Kidney (tissue), 14 donors: Measurements from ENCODE around the gene ZNF629. TPM values are rescaled to one million over a fixed set of nuclear protein-coding genes. Genes with fewer than 3 reads are reported as not detected.

Experiments used
- DNase-seq, 5 donors: peaks; one replicate each; pipeline ENCODE4 v3.0.0-alpha.2; 2013 to 2020
- FAIRE-seq: peaks from 2 replicates; lab custom pipeline; 2012; peaks lifted over from hg19 to GRCh38; lab: Jason Lieb, UNC
- H3K27ac ChIP-seq, 2 donors: one replicate each; pipeline ENCODE4 v1.7.0; 2013; ENCODE audit warnings: low read depth in 2 of 2, low read length in 2 of 2, inconsistent platforms in 1 of 2
- H3K27me3 ChIP-seq: one replicate; pipeline ENCODE4 v1.7.1; 2013; ENCODE audit warnings: low read length, inconsistent platforms; ENCODE audit not compliant: control insufficient read depth, insufficient read depth
- H3K36me3 ChIP-seq, 3 donors: one replicate each; pipeline versions ENCODE4 v1.7.0 to v1.7.1; 2013; ENCODE audit warnings: low read length in 3 of 3, control low read depth in 1 of 3, inconsistent platforms in 1 of 3; ENCODE audit not compliant: insufficient read depth in 3 of 3, control insufficient read depth in 2 of 3
- H3K4me1 ChIP-seq, 3 donors: one replicate each; pipeline versions ENCODE4 v1.7.0 to v1.7.1; 2013; ENCODE audit warnings: low read length in 3 of 3, inconsistent platforms in 1 of 3, low read depth in 1 of 3; ENCODE audit not compliant: control insufficient read depth in 2 of 3, insufficient read depth in 2 of 3
- H3K4me3 ChIP-seq, 3 donors: one replicate each; pipeline versions ENCODE4 v1.7.0 to v1.8.1; 2013; ENCODE audit warnings: low read length in 3 of 3, control low read depth in 1 of 3, inconsistent platforms in 1 of 3
- H3K9ac ChIP-seq, 3 donors: one replicate each; pipeline versions ENCODE4 v1.7.0 to v1.7.1; 2013; ENCODE audit warnings: low read length in 3 of 3, control low read depth in 1 of 3, inconsistent platforms in 1 of 3
- H3K9me3 ChIP-seq, 3 donors: one replicate each; pipeline versions ENCODE4 v1.7.0 to v1.7.1; 2013; ENCODE audit warnings: low read length in 3 of 3, control low read depth in 1 of 3, inconsistent platforms in 1 of 3; ENCODE audit not compliant: control insufficient read depth in 2 of 3, insufficient read depth in 1 of 3
- intact Hi-C: fragments of 100-400 bp; cut with DNase I; formaldehyde crosslinking; loops from one replicate; pipeline ENCODE4 v1.11.1; 2022
- polyA plus RNA-seq: library from polyadenylated mRNA; stranded (reverse); fragments of 350-450 nt; fragmentation: Illumina TruSeq; extraction: RNeasy Lipid Tissue Mini Kit (QIAGEN cat#74804); gene quantifications from one replicate; pipeline ENCODE4 v1.2.3, GENCODE V29; 2014; ENCODE audit warnings: low read depth, low replicate concordance; ENCODE audit not compliant: insufficient read depth
- total RNA-seq: library from RNA; stranded (reverse); fragmentation: NEBNext Ultra II Directional; extraction: Animal tissue kit (Norgen Biotek cat#: 25700); gene quantifications from one replicate; pipeline ENCODE4 v1.2.1, GENCODE V29; 2021
- TF ChIP-seq, protein P1 (sequence below): IDR thresholded peaks from 3 replicates; pipeline ENCODE4 v1.5.1; 2012; ENCODE audit warnings: mild to moderate bottlenecking, moderate library complexity, borderline replicate concordance; ENCODE audit not compliant: insufficient read depth; ENCODE audit errors: extremely low read depth
- donor health status: control.
- donor health status: control.
- donor health status: control.
- donor health status: control.
- donor health status: control.
- donor health status: DM: yes; HTN: yes; CAD: no.
- donor health status: Normal renal cell carcinoma (clear cell type).

Gene ZNF629
- total and polyA plus RNA-seq, 2 donors from 2014 or later: 8.1 to 19.8 TPM

DNA sequence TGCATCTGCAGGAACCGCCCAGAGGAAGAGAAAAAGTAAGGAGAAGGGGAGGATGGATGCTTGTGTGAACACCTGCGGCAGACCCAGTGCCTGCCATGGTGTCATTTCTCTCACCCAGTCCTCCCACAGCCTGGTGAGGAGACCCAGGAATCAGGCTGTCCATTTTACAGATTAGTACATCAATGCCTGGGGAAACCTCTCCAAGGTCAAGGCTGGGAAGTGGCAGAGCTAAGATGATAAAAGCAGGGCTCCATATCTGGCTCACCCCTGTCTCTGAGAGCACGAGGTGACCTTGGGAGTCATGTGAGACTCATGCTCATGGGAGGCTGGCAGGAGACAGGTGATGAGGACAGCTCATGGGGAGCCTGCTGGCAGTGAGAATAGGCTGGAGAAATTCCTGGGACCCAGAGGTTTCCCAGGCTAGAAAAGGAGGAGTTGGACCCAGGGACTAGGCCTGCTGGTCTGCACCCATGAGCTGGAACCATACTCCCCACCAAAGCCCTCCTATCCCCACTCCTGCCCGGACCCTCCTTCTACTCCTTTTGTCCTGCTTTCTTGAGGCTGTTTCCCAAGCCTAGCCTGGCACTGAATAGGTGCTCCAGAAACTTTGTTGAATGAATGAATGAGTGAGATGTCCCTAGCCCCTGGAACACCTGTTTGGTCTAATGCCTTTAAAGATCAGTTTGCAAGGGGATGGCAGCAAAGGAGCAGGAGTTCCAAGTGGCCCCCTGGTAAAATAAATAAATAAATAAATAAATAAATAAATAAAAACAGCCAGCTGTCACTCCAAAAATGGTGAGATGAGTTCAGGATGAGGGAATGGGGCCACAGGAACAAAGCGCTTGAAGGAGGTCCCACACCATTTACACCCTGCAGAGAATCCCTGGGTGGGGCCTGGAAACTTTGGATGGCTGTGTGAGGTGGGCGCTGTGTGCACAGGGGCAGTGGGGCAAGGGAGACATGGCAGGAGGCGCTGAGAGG is 1.6 kb downstream of the ZNF629 start:
- H3K4me1 ChIP-seq: peaks cover 0 to 6% (median 0%) of the 10 kb centered on the region in 3 donors
- H3K9ac ChIP-seq: peak overlapping the region in 2 of 3 donors; percentile 33 to 77
- H3K9me3 ChIP-seq: no peaks in the 10 kb centered on the region
- no peaks in the 10 kb centered on the region for H3K27me3 ChIP-seq
- H3K27ac ChIP-seq: no peak overlapping the region
- intact Hi-C loops: no loop called here
- FAIRE-seq (no peak), DNase-seq (no peak)
- peak overlapping the region in 2 of 3 donors; percentile 57 to 67 for H3K4me3 ChIP-seq
- peaks cover 0 to 9% (median 5%) of the 10 kb centered on the region in 3 donors for H3K36me3 ChIP-seq
- TF ChIP-seq, protein P1, sequence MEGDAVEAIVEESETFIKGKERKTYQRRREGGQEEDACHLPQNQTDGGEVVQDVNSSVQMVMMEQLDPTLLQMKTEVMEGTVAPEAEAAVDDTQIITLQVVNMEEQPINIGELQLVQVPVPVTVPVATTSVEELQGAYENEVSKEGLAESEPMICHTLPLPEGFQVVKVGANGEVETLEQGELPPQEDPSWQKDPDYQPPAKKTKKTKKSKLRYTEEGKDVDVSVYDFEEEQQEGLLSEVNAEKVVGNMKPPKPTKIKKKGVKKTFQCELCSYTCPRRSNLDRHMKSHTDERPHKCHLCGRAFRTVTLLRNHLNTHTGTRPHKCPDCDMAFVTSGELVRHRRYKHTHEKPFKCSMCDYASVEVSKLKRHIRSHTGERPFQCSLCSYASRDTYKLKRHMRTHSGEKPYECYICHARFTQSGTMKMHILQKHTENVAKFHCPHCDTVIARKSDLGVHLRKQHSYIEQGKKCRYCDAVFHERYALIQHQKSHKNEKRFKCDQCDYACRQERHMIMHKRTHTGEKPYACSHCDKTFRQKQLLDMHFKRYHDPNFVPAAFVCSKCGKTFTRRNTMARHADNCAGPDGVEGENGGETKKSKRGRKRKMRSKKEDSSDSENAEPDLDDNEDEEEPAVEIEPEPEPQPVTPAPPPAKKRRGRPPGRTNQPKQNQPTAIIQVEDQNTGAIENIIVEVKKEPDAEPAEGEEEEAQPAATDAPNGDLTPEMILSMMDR: no peak

DNA sequence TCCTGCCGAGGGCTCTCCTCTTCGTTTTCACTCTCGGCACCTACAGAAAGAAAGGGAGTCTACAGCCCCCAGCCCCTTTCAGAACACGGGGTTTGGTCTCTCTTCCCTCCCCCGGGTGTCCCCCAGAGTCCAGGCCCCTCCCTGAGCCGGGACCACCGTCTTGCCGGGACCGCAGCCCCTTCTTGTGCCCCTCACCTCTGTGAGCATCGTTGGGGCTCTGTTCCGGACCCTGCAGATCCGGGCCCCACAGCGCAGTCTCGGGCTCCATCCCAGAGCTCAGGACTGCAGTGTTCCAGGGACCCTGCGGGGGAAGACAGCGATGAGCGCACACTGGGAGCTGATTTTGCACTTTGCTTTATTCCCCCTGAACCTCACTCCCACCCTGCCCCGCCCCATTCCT is 2.8 kb downstream of the ZNF629 start:
- Histone ChIP-seq H3K4me1 (peaks cover 0 to 6% (median 0%) of the 10 kb centered on the region in 3 donors), H3K9me3 (no peaks in the 10 kb centered on the region), H3K36me3 (peaks cover 0 to 9% (median 5%) of the 10 kb centered on the region in 3 donors), H3K4me3 (no peak overlapping the region), H3K9ac (no peak overlapping the region), H3K27me3 (no peaks in the 10 kb centered on the region), H3K27ac (no peak overlapping the region)
- no peak for DNase-seq
- FAIRE-seq: no peak
- intact Hi-C loops: no loop called here
- TF ChIP-seq, protein P1: no peak

DNA sequence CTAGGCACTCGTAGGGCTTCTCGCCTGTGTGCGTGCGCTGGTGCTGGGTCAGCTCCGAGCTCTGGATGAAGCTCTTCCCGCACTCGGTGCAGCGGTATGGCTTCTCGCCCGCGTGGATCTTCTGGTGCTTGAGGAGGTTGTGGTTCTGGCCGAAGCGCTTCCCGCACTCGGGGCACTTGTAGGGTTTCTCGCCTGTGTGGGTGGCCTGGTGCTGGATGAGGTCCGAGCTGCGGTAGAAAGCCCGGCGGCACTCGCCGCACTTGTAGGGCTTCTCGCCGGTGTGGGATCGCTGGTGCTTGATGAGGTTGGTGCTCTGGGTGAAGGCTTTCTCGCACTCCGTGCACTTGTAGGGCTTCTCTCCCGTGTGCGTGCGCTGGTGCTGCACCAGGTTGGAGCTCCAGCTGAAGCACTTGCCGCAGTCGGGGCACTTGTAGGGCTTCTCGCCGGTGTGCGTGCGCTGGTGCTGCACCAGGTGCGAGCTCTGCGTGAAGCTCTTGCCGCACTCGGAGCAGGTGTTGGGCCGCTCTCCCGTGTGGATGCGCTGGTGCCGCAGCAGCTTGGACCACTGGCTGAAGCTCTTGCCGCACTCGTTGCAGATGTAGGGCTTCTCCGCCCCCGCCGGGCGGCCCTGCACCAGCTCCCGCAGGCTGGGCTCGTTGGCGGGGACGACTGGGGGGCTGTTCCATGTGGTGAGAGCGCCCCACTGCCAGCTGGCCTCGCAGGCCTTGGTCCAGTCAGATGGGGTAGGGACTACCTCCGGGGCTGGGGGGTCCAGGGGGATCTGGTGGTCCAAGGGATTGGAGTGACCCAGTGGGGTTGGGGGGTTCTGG is 3.5 kb downstream of the ZNF629 start:
- intact Hi-C loops: no loop called here

More for the DNA sequence above, 3.5 kb downstream of the ZNF629 start:
- FAIRE-seq (no peak), DNase-seq (no peak)
- peaks cover 0 to 6% (median 0%) of the 10 kb centered on the region in 3 donors for H3K4me1 ChIP-seq
- peaks cover 0 to 9% (median 5%) of the 10 kb centered on the region in 3 donors for H3K36me3 ChIP-seq
- TF ChIP-seq, protein P1: no peak
- no peak overlapping the region for H3K27ac ChIP-seq
- no peaks in the 10 kb centered on the region for H3K27me3 ChIP-seq
- H3K4me3 ChIP-seq: no peak overlapping the region
- no peaks in the 10 kb centered on the region for H3K9me3 ChIP-seq
- H3K9ac ChIP-seq: no peak overlapping the region
